Neural cell (in vitro differentiated cells): Measurements from ENCODE around the gene OR2G3.

Experiments
- CTCF ChIP-seq: fragments of 450-650 bp; IDR thresholded peaks from 2 replicates; pipeline ENCODE4 v1.5.1; 2014; ENCODE audit warnings: antibody characterized with exemption, mild to moderate bottlenecking, moderate library complexity; ENCODE audit not compliant: poor library complexity, severe bottlenecking
- TAF1 ChIP-seq: IDR thresholded peaks from 2 replicates; pipeline ENCODE4 v1.6.1; 2012; ENCODE audit warnings: low read depth

GRCh38 chr1:247653040-247653439 is 47.7 kb downstream of the OR2G3 start:
- TF ChIP-seq CTCF (no peak), TAF1 (no peak)
